GM21367 (cell line): ENCODE results near the gene CHST12.
"Not testable (repeated sequence)": the region's sequence is repeated elsewhere in the genome, so short reads cannot be mapped to it uniquely, and the experiment has no call there.

Source experiments
- ATAC-seq: cut with Tn5 transposase; IDR thresholded peaks from one replicate; pipeline ENCODE4 v1.9.1; 2021; ENCODE audit not compliant: unreplicated experiment

CHST12 gene

DNA sequence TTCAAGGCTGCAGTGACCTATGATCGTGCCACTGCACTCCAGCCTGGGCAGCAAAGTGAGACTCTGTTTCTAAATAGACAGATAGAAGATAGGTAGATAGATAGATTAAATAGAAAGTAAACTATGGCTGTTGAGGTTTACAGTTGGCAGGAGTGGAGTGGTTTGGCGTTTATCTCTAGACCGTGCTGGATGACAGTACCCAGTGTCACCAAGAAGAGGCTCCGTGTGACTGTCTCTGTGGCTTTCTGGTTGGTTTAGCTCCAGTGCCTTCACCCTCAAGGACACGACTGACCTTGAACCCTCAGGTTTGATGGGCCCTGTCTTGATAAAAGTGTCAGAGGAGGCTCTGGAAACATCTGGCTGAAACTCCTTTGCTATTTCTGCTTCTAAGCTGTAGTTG, 31.7 kb downstream of the CHST12 start:
- no peak for ATAC-seq

DNA sequence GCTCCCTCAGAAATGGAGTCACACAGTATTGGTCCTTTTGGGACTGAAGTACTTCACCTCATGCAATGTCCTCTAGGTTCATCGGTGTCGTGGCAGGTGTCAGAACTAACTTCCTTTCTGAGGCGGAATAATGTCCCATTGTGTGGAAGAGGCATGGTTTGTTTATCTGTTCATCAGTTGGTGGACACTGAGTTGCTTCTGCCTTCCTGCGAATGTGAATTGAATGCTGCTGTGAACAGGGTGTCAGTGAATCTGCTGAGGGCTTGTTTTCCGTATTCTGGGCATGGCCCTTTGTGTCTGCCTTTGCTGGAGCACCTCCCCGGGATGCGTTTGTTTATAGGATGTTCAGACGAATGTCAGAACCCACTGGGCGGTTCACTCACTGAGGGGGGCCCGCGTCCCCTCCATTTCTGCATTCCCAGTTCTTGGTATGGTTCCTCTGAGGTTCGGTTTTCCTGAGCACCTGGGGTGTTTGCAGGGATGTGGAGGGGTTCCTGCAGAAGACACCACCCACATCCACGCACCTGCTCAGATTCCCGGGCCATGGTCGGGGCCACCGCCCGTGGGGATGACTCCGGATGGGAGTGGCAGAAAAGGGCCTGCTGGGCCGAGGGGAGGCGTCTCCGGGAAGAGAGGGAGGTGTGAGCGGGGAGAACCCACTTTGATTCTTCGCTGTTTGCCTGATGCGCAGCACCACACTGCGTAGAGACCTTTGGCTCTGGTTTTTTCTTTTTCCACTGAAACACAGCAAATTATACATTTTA, 33.1 kb downstream of the CHST12 start:
- no peak for ATAC-seq

- ATAC-seq, result no peak
Measured at GRCh38 chr7:2437136-2437535, 33.7 kb downstream of the CHST12 start.

GRCh38 chr7:2437537-2438148, 34.2 kb downstream of the CHST12 start:
- ATAC-seq, result no peak

DNA sequence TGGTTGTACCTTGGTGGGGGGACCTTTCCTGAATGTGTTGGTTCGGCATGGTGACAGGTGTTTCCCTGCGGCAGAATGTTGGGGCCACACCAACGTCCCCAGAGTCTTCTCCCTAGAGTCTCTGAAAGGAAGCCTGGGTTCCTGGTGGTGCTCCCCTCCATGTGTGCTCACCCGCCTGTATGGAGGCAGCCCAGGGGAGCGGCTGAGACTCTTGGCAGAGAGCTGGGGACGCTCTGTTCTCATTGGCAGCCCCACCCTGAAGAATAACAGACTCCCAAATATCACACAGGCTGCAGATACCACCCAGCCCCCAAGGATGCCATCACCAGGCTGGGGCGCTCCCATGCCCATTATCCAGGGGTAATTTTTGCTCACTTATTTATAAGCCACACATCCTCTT, 34.8 kb downstream of the CHST12 start:
- ATAC-seq, result no peak

- no peak for ATAC-seq
Measured at GRCh38 chr7:2438775-2439174, 35.4 kb downstream of the CHST12 start.

- no peak for ATAC-seq
Measured at GRCh38 chr7:2440608-2441245, 37.3 kb downstream of the CHST12 start.

DNA sequence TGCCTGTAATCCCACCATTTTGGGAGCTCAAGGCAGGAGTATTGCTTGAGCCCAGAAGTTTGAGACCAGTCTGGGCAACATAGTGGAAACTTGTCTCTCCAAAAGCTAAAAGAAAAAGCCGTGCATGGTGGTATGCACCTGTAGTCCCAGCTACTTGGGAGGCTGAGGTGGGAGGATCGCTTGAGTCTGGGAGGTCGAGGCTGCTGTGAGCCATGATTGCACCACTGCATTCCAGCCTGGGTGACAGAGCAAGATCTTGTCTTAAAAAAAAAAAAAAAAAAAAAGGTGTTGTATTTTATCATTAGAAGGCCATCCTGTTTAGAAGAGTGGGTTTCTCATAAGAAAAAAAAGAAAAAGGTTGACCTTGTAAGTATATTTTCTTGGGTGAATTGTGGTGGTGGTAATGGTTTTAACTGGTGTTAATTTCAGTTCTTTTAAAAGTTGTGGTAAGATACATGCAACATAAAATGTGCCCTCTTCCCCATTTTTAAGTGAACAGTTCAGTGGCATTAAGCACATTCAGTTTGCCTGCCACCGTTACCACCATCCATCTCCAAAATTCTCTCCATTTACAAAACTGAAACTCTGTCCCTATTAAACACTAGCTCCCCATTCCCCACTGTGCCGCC, 38.1 kb downstream of the CHST12 start:
- no peak for ATAC-seq

DNA sequence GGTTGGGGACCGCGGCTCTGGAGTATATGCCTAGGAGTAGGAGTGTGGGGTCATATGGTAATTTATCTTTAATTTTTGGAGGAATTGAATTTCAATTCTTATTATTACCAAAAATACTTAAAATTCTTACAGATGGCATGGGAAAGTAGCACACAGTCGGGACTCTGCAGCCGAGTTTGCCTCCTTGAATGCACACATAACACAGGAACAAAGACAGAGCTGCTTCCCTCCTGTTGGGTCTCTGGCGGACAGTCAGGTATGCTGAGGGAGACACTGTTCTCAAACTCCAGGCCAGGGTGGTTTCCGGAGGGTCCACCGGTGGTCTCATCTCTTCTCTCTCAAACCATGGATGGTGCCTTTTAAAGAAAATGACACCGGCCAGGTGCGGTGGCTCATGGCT, 40.1 kb downstream of the CHST12 start:
- ATAC-seq, result no peak

- ATAC-seq, result no peak
Measured at GRCh38 chr7:2444476-2444875, 41.1 kb downstream of the CHST12 start.

- ATAC-seq, result no peak
Measured at GRCh38 chr7:2445047-2445446, 41.6 kb downstream of the CHST12 start.

GRCh38 chr7:2445898-2446555, 42.6 kb downstream of the CHST12 start:
- no peak for ATAC-seq

- ATAC-seq, result no peak
Measured at GRCh38 chr7:2446676-2447075, 43.3 kb downstream of the CHST12 start.

- ATAC-seq, result no peak
Measured at GRCh38 chr7:2450198-2451107, 47.0 kb downstream of the CHST12 start.

GRCh38 chr7:2451171-2452073, 48.0 kb downstream of the CHST12 start:
- peak; percentile 76 for ATAC-seq

GRCh38 chr7:2452074-2452507, 48.7 kb downstream of the CHST12 start:
- ATAC-seq, result no peak

GRCh38 chr7:2452643-2453270, 49.3 kb downstream of the CHST12 start:
- no peak for ATAC-seq

DNA sequence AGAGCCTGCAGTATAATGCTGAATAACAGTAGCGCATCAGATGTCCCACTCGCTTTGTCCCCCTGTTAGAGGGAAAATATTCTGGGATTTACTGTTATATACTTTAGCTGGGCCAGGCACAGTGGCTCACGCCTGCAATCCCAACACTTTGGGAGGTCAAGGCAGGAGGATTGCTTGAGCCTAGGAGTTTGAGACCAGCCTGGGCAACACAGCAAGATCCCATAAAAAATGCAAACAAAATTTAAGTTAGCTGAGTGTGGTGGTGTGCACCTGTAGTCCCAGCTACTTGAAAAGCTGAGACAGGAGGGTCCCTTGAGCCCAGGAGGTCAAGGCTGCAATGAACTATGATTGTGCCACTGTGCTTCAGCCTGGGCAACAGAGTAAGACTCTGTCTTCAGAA, 50.4 kb downstream of the CHST12 start:
- ATAC-seq, result not testable (repeated sequence)

- no peak for ATAC-seq
Measured at GRCh38 chr7:2459674-2460073, 56.3 kb downstream of the CHST12 start.
